Heart left ventricle (tissue), 13 donors: ENCODE measurements around the gene TMEM176B.

Source experiments
- POLR2A ChIP-seq, 2 donors: fragments of 450-650 bp; IDR thresholded peaks; one replicate each; pipeline ENCODE4 v1.6.1; 2017; ENCODE audit warnings: antibody characterized with exemption in 2 of 2, mild to moderate bottlenecking in 2 of 2, moderate library complexity in 2 of 2
- TF ChIP-seq, protein P1 (sequence below), 12 donors: fragments of 200-600 bp; sonication (generic) in 4 of 12; IDR thresholded peaks; one replicate each; pipeline versions ENCODE4 v1.5.0 to v1.8.0; 2018 to 2022; ENCODE audit warnings: antibody characterized with exemption in 12 of 12, mild to moderate bottlenecking in 5 of 12
- donor health status: ischemic (EF 13 %, LVEDD 7.1; RV severe dilation, severe dysfunction).
- donor health status: DM: no; HTN: yes; CAD: no.
- donor health status: DM: no; HTN: no; CAD: no.
- donor health status: ischemic (EF 25% LVEDD 6.9; RV normal size, moderate dysfunction).
- donor health status: ischemic (EF 25% LVEDD 5.7; RV mildly dilated, moderate dysfunction).
- donor health status: ischemic (EF 35%, LVEDD 5.7; RV mildly dilated, moderate dysfunction).
- donor health status: nonischemic (EF 11% LVEDD 7.7; RV severe dilation, severe dysfunction).
- donor health status: DM: yes; HTN: yes; CAD: no.
- donor health status: PGD.
- donor health status: ischemic (EF 29% LVEDD 5.4; RV normal size, mild dysfunction).
- donor health status: nonischemic (EF 23%, LVEDD 6.1; RV moderate dilation, normal function).

DNA sequence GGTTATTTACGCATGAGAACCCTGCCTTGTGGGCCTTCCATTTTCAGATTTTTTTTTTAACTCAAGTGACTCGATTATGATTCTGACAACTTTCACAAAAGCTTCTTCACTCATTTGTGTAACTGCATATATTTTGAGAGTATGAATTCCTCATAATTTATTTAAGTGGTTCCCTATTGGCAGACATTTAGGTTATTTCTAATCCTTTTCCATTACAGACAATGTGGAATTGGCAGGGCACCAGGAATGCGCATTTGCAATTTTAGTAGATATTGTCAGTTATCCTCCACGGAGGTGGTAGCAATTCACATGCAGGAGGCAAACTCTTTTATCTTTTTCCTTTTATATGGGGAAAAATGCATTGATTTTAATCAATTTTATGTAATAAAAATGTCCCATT is 2.5 kb downstream of the TMEM176B start:
- TF ChIP-seq, protein P1, sequence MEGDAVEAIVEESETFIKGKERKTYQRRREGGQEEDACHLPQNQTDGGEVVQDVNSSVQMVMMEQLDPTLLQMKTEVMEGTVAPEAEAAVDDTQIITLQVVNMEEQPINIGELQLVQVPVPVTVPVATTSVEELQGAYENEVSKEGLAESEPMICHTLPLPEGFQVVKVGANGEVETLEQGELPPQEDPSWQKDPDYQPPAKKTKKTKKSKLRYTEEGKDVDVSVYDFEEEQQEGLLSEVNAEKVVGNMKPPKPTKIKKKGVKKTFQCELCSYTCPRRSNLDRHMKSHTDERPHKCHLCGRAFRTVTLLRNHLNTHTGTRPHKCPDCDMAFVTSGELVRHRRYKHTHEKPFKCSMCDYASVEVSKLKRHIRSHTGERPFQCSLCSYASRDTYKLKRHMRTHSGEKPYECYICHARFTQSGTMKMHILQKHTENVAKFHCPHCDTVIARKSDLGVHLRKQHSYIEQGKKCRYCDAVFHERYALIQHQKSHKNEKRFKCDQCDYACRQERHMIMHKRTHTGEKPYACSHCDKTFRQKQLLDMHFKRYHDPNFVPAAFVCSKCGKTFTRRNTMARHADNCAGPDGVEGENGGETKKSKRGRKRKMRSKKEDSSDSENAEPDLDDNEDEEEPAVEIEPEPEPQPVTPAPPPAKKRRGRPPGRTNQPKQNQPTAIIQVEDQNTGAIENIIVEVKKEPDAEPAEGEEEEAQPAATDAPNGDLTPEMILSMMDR (IDR thresholded peaks at IDR 0.05), result no peak
- TF ChIP-seq POLR2A (IDR thresholded peaks at IDR 0.05), result no peak
